ENCODE results near the gene GREM2.

DNA sequence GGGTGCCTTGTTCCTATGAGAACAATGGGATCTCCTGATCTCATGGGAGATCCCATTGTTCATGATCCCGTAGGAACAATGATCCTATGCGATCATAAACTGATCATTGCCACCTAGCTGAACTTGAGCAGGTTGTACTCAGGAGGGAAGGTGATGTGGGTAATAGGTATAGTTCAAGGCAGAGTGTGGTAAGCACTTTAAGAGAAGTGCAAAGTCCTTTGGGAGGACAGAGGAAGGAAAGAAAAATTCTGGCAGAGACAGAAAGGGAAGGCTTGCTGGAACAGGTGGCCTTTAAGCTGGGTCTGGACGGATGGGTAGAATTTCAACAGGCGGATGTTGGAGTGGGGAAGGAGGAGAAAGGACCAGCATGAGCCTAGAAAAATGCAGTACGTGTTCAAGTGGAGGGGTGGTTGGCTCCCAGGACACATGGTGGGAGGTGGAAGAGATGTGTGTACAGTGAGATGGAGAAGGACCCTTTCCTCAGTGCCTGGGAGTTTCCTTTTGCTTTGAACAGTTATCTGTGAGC, 22.3 kb downstream of the GREM2 start:
- TF ChIP-seq POLR2A (IDR thresholded peaks at IDR 0.05), result no peak
- TF ChIP-seq CTCF (IDR thresholded peaks at IDR 0.05), result no peak

Data from gastroesophageal sphincter (tissue), 3 donors.